GM19351 (cell line): ENCODE data around the gene TNP1.

Experiments
- ATAC-seq: cut with Tn5 transposase; IDR thresholded peaks from one replicate; pipeline ENCODE4 v1.9.1; 2021; ENCODE audit warnings: mild to moderate bottlenecking, moderate library complexity; ENCODE audit not compliant: unreplicated experiment

Gene TNP1

GRCh38 chr2:216875862-216876261, 16.0 kb upstream of the TNP1 start:
- ATAC-seq = no peak

GRCh38 chr2:216873573-216873972, 13.7 kb upstream of the TNP1 start:
- no peak for ATAC-seq

GRCh38 chr2:216872624-216873023, 12.8 kb upstream of the TNP1 start:
- no peak for ATAC-seq

- no peak for ATAC-seq
Observed at GRCh38 chr2:216872040-216872439, 12.2 kb upstream of the TNP1 start.

GRCh38 chr2:216871333-216871934, 11.6 kb upstream of the TNP1 start:
- ATAC-seq = no peak

- ATAC-seq = no peak
Observed at GRCh38 chr2:216870508-216871332, 10.9 kb upstream of the TNP1 start.

GRCh38 chr2:216866515-216867095, 6.7 kb upstream of the TNP1 start:
- no peak for ATAC-seq

GRCh38 chr2:216865658-216866057, 5.8 kb upstream of the TNP1 start:
- no peak for ATAC-seq

GRCh38 chr2:216863946-216864345, 4.1 kb upstream of the TNP1 start:
- no peak for ATAC-seq

- no peak for ATAC-seq
Observed at GRCh38 chr2:216862628-216863398, 2.9 kb upstream of the TNP1 start.

GRCh38 chr2:216860426-216861137, 718 bp upstream of the TNP1 start:
- no peak for ATAC-seq

GRCh38 chr2:216858312-216858711, 1.6 kb downstream of the TNP1 start:
- ATAC-seq = no peak

GRCh38 chr2:216857131-216857550, 2.7 kb downstream of the TNP1 start:
- ATAC-seq = no peak

GRCh38 chr2:216856406-216857065, 3.3 kb downstream of the TNP1 start:
- no peak for ATAC-seq

GRCh38 chr2:216855605-216856004, 4.3 kb downstream of the TNP1 start:
- no peak for ATAC-seq

GRCh38 chr2:216855079-216855478, 4.8 kb downstream of the TNP1 start:
- ATAC-seq = no peak

GRCh38 chr2:216851486-216852090, 8.3 kb downstream of the TNP1 start:
- ATAC-seq = no peak

- no peak for ATAC-seq
Observed at GRCh38 chr2:216850665-216851322, 9.1 kb downstream of the TNP1 start.

GRCh38 chr2:216849987-216850386, 9.9 kb downstream of the TNP1 start:
- no peak for ATAC-seq
